IPS-NIHi7 (cell line): ENCODE data around the gene YWHAG.
"Not testable (repeated sequence)": the region's sequence is repeated elsewhere in the genome, so short reads cannot be mapped to it uniquely, and the experiment has no call there.

Source experiments
- DNase-seq: peaks from one replicate; pipeline ENCODE4 v3.0.0; 2012; ENCODE audit warnings: mixed read lengths; ENCODE audit errors: extremely low spot score

Gene YWHAG

GRCh38 chr7:76318488-76319353 lies 40.1 kb downstream of the YWHAG start:
- DNase-seq: peak; percentile 63

- DNase-seq: peak; percentile 99
These were observed 40.9 kb downstream of the YWHAG start for GRCh38 chr7:76317782-76318487.

GRCh38 chr7:76316984-76317781 lies 41.6 kb downstream of the YWHAG start:
- DNase-seq: no peak

- no peak for DNase-seq
These were observed 43.4 kb downstream of the YWHAG start for GRCh38 chr7:76315364-76315763.

- DNase-seq: not testable (repeated sequence)
These were observed 44.1 kb downstream of the YWHAG start for GRCh38 chr7:76314740-76315139.

GRCh38 chr7:76314042-76314721 lies 44.6 kb downstream of the YWHAG start:
- peak; percentile 90 for DNase-seq

GRCh38 chr7:76311838-76312237 lies 47.0 kb downstream of the YWHAG start:
- DNase-seq: not testable (repeated sequence)

- no peak for DNase-seq
These were observed 48.5 kb downstream of the YWHAG start for GRCh38 chr7:76310102-76310957.

GRCh38 chr7:76309341-76310101 lies 49.3 kb downstream of the YWHAG start:
- not testable (repeated sequence) for DNase-seq

GRCh38 chr7:76308874-76309273 lies 49.9 kb downstream of the YWHAG start:
- DNase-seq: not testable (repeated sequence)

GRCh38 chr7:76304888-76305375 lies 53.9 kb downstream of the YWHAG start:
- no peak for DNase-seq

- peak; percentile 92 for DNase-seq
These were observed 55.3 kb downstream of the YWHAG start for GRCh38 chr7:76303202-76304147.

- DNase-seq: peak; percentile 57
These were observed 56.2 kb downstream of the YWHAG start, which contains the start of gene HSPB1 for GRCh38 chr7:76302347-76303201. Gene HSPB1 (plus strand): TSS chr7:76302673. CDS start chr7:76302713, 40 bp downstream.

- no peak for DNase-seq
These were observed 57.8 kb downstream of the YWHAG start for GRCh38 chr7:76301000-76301399.

GRCh38 chr7:76300166-76300731 lies 58.5 kb downstream of the YWHAG start:
- no peak for DNase-seq

- DNase-seq: no peak
These were observed 61.7 kb downstream of the YWHAG start for GRCh38 chr7:76296743-76297740.
